Nephron progenitor cell (in vitro differentiated cells): ENCODE data around the gene SDSL.

ENCODE experiments used
- DNase-seq: peaks from one replicate; pipeline ENCODE4 v3.0.0; 2021
- H3K27ac Mint-ChIP-seq: 2 replicates; pipeline ENCODE4 v1.8.0; 2021; ENCODE audit warnings: mild to moderate bottlenecking, moderate library complexity, mixed read lengths
- H3K27me3 Mint-ChIP-seq: 2 replicates; pipeline ENCODE4 v1.8.0; 2021; ENCODE audit warnings: mild to moderate bottlenecking, low read depth, mixed read lengths; ENCODE audit not compliant: poor library complexity
- H3K36me3 Mint-ChIP-seq: 2 replicates; pipeline ENCODE4 v1.8.0; 2021; ENCODE audit warnings: low read depth, mixed read lengths
- H3K4me1 Mint-ChIP-seq: 2 replicates; pipeline ENCODE4 v1.8.0; 2021; ENCODE audit warnings: mixed read lengths
- H3K4me3 Mint-ChIP-seq: 2 replicates; pipeline ENCODE4 v1.8.0; 2021; ENCODE audit warnings: mild to moderate bottlenecking, moderate library complexity, mixed read lengths
- H3K9me3 Mint-ChIP-seq: 2 replicates; pipeline ENCODE4 v1.8.0; 2021; ENCODE audit warnings: mild to moderate bottlenecking, moderate library complexity, mixed read lengths
- CTCF ChIP-seq: fragments of 200-600 bp; sonication (generic); IDR thresholded peaks from 2 replicates; pipeline ENCODE4 v1.5.0; 2021; ENCODE audit warnings: antibody characterized with exemption

Gene SDSL

DNA sequence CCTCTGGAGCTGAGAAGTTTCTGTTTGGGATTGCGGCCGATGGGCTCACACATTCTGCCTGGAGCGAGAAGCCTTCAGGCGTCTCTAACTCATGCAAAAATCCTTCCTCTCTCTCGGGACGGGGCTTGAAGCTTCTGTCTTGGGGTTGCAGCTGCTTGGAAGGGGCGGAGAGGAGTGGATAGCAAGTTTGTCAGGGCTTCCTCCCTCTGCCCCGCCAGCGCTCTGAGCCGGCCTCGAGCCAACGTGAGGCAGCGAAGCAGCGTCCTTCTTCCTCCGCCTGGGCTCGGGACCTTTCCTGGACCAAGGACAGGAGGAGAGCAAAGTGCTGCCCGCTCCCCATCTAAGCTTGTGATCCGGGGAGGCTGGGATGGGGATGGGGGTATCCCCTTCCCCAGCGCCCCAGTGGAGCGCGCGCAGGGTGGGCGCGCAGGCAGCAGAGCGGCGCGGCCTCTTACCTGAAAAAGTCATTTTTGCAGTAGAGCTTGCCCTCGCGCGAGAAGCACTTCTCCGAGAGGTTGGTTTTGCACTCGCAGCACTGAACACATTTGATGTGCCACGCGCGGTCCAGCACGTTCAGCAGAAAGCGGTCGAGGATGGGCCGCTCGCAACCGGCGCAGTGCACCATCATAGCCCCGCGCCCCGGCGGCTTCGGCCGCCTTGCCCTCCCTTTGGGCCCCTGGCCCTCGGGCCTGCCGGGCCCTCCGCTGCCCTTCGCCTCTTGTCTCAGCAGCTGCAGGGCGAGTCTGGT is 48.9 kb downstream of the SDSL start:
- DNase-seq, result no peak
- no peak overlapping the region for H3K4me3 Mint-ChIP-seq
- H3K36me3 Mint-ChIP-seq, result no peaks in the 10 kb centered on the region

GRCh38 chr12:113471619-113472171 is 49.5 kb downstream of the SDSL start, which contains the start of gene LHX5:
Gene LHX5, minus strand, starts transcription at chr12:113471871. Its CDS starts 373 bp downstream, at chr12:113471498.
- Mint-ChIP-seq H3K27ac (no peak within 1 kb of the TSS), H3K36me3 (no peaks in the 10 kb centered on the region)

More for the DNA sequence above, 48.9 kb downstream of the SDSL start:
- peaks cover 16% of the 10 kb centered on the region for H3K4me1 Mint-ChIP-seq
- no peak for TF ChIP-seq CTCF
- H3K27ac Mint-ChIP-seq, result no peak overlapping the region
- H3K27me3 Mint-ChIP-seq, result peaks cover 100% of the 10 kb centered on the region
- no peaks in the 10 kb centered on the region for H3K9me3 Mint-ChIP-seq

DNA sequence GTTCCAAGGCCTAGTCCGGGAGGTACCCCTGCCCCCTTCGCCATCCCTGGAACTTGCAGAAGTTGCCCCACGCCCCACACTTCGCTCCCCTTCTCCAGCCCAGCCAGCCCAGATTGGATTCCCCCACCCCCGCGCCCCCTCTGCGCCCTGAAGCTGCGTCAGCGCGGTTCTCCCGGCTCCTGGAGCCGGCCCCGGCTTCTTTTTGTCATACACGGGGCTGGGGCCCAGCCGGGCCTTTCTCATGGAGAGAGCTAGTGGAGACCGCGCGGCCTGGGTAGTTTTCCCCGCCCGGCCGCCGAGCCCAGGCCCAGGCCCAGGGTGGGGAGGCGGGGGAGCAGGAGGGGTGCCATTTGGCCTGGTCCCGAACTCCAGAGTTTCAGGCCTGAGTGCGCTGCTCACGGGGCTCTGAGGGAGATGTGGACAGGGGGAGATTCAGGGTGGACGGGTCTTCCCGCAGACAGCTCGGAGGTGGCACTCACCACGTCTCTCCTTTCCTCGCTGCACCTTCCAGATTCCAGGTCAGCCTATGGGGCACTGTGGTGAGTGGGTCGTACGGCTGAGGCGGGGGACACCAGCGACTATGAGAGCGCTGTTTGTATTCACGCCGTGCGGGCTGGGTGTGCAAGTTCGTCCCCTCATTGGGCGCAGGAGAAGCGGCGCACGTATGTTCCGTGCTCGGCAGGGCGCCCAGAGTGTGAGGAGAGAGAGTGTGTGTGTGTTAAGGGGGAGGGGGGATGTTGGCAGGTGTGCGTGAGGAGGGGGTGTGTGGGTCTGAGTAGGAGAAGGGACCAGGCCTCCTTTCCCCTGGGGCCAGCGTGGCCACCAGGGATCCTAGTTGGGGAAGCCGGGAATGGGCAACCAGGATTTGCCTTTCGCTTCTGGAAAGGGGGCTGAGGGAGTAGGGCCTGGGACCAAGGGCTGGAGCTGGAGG is 50.3 kb downstream of the SDSL start:
- Mint-ChIP-seq H3K36me3 (no peaks in the 10 kb centered on the region), H3K27me3 (peaks cover 100% of the 10 kb centered on the region), H3K27ac (no peak overlapping the region), H3K4me1 (peaks cover 8% of the 10 kb centered on the region), H3K9me3 (no peaks in the 10 kb centered on the region), H3K4me3 (no peak overlapping the region)
- DNase-seq, result no peak
- TF ChIP-seq CTCF, result no peak

More at GRCh38 chr12:113471619-113472171, 49.5 kb downstream of the SDSL start, which contains the start of gene LHX5:
- no peak for DNase-seq
- TF ChIP-seq CTCF, result no peak
- H3K27me3 Mint-ChIP-seq, result peaks cover 100% of the 10 kb centered on the region
- H3K4me1 Mint-ChIP-seq, result peaks cover 13% of the 10 kb centered on the region
- no peak within 1 kb of the TSS for H3K4me3 Mint-ChIP-seq
- H3K9me3 Mint-ChIP-seq, result no peaks in the 10 kb centered on the region

- Mint-ChIP-seq H3K27me3 (peaks cover 100% of the 10 kb centered on the region), H3K27ac (no peak overlapping the region), H3K36me3 (no peaks in the 10 kb centered on the region), H3K4me1 (peaks cover 4% of the 10 kb centered on the region), H3K9me3 (no peaks in the 10 kb centered on the region), H3K4me3 (no peak overlapping the region)
- no peak for DNase-seq
- TF ChIP-seq CTCF, result no peak
Measured at GRCh38 chr12:113473400-113473799, 51.2 kb downstream of the SDSL start.

GRCh38 chr12:113473942-113474341 is 51.8 kb downstream of the SDSL start:
- TF ChIP-seq CTCF, result no peak
- Mint-ChIP-seq H3K4me3 (no peak overlapping the region), H3K36me3 (no peaks in the 10 kb centered on the region), H3K27ac (no peak overlapping the region), H3K4me1 (peaks cover under 1% of the 10 kb centered on the region), H3K9me3 (no peaks in the 10 kb centered on the region), H3K27me3 (peaks cover 100% of the 10 kb centered on the region)
- DNase-seq, result no peak
